Stimulated activated CD8-positive, alpha-beta memory T cell treated with anti-CD3 and anti-CD28 coated beads, Interleukin-15, amount 100 ng/mL, for 1 hour (primary cell): Measurements from ENCODE around the gene ZBTB21.

Experiments used
- DNase-seq: peaks from one replicate; pipeline ENCODE4 v3.0.0-alpha.2; 2020; ENCODE audit warnings: low read depth

The ZBTB21 gene

GRCh38 chr21:41992576-41992975 is 17.6 kb downstream of the ZBTB21 start:
- no peak for DNase-seq

DNA sequence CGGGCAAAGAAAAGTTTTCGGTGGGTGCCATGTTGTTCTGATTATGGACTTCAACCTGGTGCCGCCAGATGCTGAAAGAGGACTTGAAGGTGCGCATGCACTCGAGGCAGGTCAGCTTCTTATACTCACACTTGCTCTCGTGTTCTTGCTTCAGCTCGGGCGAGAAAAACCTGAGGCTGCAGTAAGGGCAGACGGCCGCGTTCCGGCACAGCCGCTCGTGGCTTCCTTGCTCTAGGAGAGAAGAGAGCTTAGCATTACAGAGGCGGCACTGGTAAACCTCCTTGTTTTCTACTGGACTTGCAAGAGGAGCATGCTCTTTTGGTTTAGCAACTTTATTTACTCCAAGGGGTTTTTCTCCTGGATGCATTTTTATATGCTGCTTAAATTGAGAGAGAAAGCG is 18.5 kb downstream of the ZBTB21 start:
- no peak for DNase-seq

GRCh38 chr21:41989698-41990097 is 20.5 kb downstream of the ZBTB21 start:
- DNase-seq = no peak

- no peak for DNase-seq
Measured at GRCh38 chr21:41987310-41987709, 22.9 kb downstream of the ZBTB21 start.

DNA sequence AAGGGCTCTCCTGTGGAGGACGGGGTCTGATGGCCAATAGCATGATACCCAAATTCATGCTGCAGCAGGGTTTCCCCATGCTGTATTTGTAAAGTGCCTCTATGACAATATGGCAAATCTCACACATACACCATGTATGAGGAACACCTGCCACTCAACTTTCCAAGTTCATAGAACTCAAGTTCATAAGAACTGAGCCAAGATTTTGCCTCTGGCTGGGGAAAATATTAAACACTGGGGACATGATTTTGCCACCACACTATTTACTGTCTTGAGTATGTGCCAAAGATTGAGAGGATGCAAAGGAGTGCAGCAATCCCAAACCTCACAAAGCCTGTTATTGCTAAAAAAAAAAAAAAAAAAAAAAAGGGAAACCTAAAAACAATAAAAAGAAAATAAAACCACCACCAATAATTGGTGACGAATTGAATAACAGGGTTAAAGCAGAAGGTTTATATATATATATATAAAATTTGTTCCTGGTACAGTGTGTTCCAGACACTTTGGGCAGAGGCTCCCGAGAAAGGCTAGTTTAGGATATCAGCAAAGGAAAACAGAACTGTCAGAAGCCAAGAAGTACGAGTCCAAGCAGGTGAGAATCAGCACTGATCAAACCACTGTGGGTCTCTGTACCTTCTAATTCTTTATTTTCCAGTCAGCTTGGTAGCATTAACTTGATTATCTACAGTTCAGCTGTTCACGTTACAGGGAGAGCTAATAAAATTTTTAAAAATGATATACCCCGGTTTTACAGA is 24.3 kb downstream of the ZBTB21 start:
- no peak for DNase-seq

DNA sequence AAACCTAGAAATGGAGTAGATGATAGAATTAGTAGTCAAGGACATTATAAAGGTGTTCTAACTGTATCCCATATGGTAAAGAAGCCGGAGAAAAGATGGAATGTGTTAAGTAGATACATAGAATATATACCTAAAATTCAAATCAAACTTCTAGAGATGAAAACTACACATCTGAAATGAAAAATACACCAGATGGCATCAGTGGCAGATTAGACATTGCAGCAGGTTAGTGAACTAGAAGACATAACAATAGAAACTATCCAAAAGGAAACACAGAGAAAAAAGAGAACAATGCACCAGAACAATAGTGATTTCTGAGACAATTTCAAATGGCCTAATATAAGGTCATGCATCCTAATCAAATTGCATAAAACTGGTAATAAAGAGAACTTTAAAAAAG is 26.9 kb downstream of the ZBTB21 start:
- no peak for DNase-seq

GRCh38 chr21:41980561-41980960 is 29.6 kb downstream of the ZBTB21 start:
- no peak for DNase-seq

DNA sequence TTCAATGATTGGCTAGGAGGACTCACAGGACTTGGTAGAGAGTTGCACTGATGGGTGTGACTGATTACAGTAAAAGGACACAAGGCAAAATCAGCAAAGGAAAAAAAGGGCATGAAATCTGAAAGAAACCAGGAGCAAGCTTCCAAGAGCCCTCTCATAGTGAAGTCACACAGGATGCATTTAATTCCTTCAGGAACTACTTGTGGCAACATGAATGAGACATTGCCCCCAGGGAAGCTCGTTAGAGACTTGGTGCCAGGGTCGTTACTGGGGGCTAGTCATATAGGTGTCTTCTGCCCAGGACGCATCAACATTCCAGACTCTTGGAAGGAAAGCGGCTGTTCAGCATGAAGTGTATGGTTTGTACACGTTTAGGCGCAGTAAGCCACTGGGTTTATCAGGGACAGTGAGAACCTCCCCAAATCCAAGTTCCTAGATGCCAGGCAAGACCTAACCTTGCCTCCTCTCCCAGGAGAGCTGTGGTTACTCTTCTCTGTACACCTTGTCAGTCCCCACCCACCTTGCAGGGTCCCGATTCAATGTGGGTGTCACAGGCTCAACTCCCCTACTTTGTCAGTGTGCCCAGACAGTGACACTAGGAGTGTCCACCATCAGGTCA is 30.3 kb downstream of the ZBTB21 start:
- DNase-seq = no peak

GRCh38 chr21:41979335-41979734 is 30.8 kb downstream of the ZBTB21 start:
- no peak for DNase-seq

- no peak for DNase-seq
Measured at GRCh38 chr21:41977034-41977950, 32.9 kb downstream of the ZBTB21 start.

DNA sequence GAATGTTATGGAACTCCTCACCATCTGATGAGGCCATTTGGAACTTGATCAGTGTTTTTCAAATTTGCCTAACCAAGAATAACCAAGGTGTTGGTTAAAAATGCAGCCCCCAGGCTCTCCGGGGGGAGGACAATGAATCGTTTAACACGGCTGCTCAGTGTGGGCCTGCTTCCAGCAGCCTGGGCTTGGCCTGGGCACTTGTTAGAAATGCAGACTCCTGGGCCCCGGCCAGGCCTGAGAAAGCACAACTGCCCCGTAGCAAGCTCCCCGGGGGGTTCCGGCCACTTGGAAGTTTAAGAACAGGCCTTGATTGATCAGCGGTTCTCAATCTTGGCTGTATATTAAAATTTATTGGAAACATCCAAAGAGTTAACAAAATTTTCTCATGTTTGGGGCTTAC is 33.5 kb downstream of the ZBTB21 start:
- DNase-seq = no peak

DNA sequence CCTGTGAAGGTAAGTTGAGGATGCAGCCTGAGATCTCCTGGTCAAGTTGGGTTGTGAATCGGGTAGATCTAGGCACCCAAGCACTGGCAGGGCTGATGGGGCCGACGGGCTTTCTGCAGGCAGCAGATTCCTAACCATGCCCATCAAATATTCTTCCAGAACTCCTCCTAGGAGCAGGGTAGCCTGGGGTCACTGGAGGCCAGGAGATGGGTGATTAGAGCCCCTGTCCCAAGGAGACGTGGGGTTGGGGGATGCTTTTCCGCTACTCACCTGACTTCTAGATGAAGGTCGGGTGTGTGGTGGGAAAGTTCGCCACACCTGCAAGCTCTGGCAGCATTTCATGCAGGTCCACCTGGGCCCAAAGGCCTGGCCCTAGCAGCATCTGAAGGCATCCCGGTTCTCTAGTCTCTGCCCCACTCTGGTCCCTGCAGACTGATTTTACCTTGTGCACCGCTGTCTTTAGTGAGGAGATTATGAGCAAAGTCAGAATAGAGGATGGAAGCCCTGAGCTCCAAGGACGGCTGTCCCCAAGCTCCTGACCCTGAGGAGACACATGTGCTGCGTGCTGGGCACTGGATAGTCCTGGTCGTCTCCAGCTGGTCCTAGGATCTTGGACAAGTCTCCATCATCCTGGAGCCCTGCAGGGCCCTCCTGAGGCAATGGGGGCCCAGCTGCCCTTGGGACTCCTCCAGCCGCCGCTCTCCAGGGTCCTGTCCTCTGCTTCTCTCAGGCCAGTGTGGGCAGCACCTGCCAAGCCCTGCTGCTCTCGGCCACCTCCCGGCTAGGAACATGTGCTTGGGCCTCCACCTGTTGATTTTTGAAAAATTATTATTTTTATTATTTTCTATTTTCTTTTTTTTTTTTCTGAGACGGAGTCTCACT is 34.5 kb downstream of the ZBTB21 start:
- DNase-seq = no peak

GRCh38 chr21:41974752-41975053 is 35.5 kb downstream of the ZBTB21 start:
- no peak for DNase-seq

GRCh38 chr21:41973861-41974751 is 36.1 kb downstream of the ZBTB21 start:
- no peak for DNase-seq

GRCh38 chr21:41973427-41973831 is 36.7 kb downstream of the ZBTB21 start:
- DNase-seq = no peak

DNA sequence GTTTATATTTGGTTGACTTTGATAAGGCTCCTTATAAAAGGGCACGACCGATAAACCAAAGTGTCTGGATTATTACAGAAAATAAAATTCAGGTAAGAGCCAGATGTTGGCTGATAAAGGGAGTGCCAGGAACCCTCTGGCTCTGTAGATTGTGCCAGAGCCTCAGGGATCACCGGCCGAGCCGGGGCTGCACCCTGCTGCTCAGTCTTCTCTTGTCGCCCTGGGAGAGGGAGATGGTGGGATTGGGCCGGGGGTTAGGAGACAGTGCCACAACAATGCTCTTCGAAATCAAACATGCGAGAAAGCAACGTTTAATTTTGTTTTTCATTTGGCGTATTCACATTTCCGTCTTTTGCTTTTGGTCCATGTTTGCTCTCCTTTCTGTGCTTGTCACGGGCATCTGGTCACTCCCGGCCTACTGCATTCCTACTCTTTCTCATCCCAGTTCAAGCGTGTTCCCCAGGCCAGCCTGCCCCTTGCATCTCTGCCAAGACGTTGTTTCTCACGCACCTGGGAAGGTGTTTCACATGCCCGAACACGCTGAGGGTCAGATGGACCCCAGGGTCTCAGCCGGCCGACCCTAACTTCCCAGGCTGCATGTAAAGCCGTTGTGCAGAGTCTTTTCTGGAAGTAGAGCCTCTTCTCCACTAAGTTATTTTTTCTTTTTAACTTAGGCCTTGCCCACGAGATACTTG is 37.5 kb downstream of the ZBTB21 start:
- no peak for DNase-seq

DNA sequence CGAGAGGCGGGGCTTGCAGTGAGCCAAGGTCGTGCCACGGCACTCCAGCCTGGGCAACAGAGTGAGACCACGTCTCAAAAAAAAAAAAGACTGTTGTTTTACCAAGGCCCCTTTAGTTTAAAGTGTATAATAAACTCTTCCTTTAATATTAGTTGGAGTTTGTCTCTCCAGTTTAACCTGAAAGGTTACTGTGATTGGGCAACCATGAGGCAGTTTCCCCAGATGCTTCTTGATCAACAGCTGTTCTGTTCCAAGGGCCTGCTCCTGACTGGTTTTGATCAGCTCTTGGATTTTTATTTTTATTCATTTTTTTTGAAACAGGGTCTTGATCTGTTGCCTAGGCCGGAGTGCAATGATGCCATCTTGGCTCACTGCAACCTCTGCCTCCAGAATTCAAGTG is 38.3 kb downstream of the ZBTB21 start:
- DNase-seq = no peak

- no peak for DNase-seq
Measured at GRCh38 chr21:41970751-41971653, 39.2 kb downstream of the ZBTB21 start.

GRCh38 chr21:41970106-41970391 is 40.1 kb downstream of the ZBTB21 start:
- no peak for DNase-seq

DNA sequence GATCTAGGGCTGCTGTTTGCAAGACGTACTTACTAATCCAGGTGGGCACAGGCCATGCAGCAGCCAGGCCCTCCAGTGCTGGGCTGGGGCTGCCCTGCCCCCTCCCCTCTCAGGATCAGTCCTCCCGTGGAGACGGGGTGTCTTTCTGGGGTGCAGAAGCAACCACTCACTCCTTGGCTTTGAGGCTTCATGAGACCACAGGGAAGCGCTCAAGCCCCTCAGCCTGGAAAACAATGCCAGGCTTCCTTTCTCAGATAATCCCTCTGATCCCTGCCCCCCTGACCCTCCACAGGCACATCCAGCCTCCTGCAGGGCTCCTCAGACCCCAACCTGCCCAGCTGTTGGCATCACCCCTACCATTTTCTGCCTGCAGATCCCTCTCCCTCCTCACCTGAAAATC is 42.5 kb downstream of the ZBTB21 start:
- DNase-seq = no peak
